ENCODE measurements around the gene ROBO1.

The ROBO1 gene

GRCh38 chr3:79461129-79461792 lies 306.5 kb downstream of the ROBO1 start:
- no peak for DNase-seq (ENCODE audit: low spot score)

GRCh38 chr3:79453600-79453999 lies 314.2 kb downstream of the ROBO1 start:
- DNase-seq (ENCODE audit: low spot score) = no peak

GRCh38 chr3:79436387-79436786 lies 331.4 kb downstream of the ROBO1 start:
- no peak for DNase-seq (ENCODE audit: low spot score)

- DNase-seq (ENCODE audit: low spot score) = no peak
Observed at GRCh38 chr3:79427081-79427480, 340.7 kb downstream of the ROBO1 start.

- no peak for DNase-seq (ENCODE audit: low spot score)
Observed at GRCh38 chr3:79424811-79425210, 343.0 kb downstream of the ROBO1 start.

GRCh38 chr3:79423417-79423816 lies 344.4 kb downstream of the ROBO1 start:
- no peak for DNase-seq (ENCODE audit: low spot score)

GRCh38 chr3:79421273-79421672 lies 346.5 kb downstream of the ROBO1 start:
- no peak for DNase-seq (ENCODE audit: low spot score)

GRCh38 chr3:79418855-79419621 lies 348.8 kb downstream of the ROBO1 start:
- no peak for DNase-seq (ENCODE audit: low spot score)

GRCh38 chr3:79415356-79415755 lies 352.4 kb downstream of the ROBO1 start:
- DNase-seq (ENCODE audit: low spot score) = no peak

- no peak for DNase-seq (ENCODE audit: low spot score)
Observed at GRCh38 chr3:79414806-79415205, 353.0 kb downstream of the ROBO1 start.

- no peak for DNase-seq (ENCODE audit: low spot score)
Observed at GRCh38 chr3:79414035-79414434, 353.8 kb downstream of the ROBO1 start.

- DNase-seq (ENCODE audit: low spot score) = no peak
Observed at GRCh38 chr3:79412537-79412936, 355.3 kb downstream of the ROBO1 start.

- DNase-seq (ENCODE audit: low spot score) = no peak
Observed at GRCh38 chr3:79410617-79411016, 357.2 kb downstream of the ROBO1 start.

GRCh38 chr3:79410136-79410535 lies 357.7 kb downstream of the ROBO1 start:
- no peak for DNase-seq (ENCODE audit: low spot score)

- no peak for DNase-seq (ENCODE audit: low spot score)
Observed at GRCh38 chr3:79406175-79406574, 361.6 kb downstream of the ROBO1 start.

GRCh38 chr3:79405183-79405582 lies 362.6 kb downstream of the ROBO1 start:
- DNase-seq (ENCODE audit: low spot score) = no peak

- no peak for DNase-seq (ENCODE audit: low spot score)
Observed at GRCh38 chr3:79396595-79396994, 371.2 kb downstream of the ROBO1 start.

GRCh38 chr3:79392479-79392878 lies 375.3 kb downstream of the ROBO1 start:
- no peak for DNase-seq (ENCODE audit: low spot score)

GRCh38 chr3:79390352-79390751 lies 377.4 kb downstream of the ROBO1 start:
- DNase-seq (ENCODE audit: low spot score) = no peak

GRCh38 chr3:79385211-79385610 lies 382.6 kb downstream of the ROBO1 start:
- DNase-seq (ENCODE audit: low spot score) = no peak

GRCh38 chr3:79383402-79384012 lies 384.3 kb downstream of the ROBO1 start:
- no peak for DNase-seq (ENCODE audit: low spot score)

- no peak for DNase-seq (ENCODE audit: low spot score)
Observed at GRCh38 chr3:79380581-79380980, 387.2 kb downstream of the ROBO1 start.

- DNase-seq (ENCODE audit: low spot score) = no peak
Observed at GRCh38 chr3:79378064-79378463, 389.7 kb downstream of the ROBO1 start.
